ENCODE data around the gene FAHD2A. TPM values are rescaled to one million over a fixed set of nuclear protein-coding genes. Genes with fewer than 3 reads are reported as not detected.
"Not testable (repeated sequence)": the region's sequence is repeated elsewhere in the genome, so short reads cannot be mapped to it uniquely, and the experiment has no call there.

Gene FAHD2A
- total and polyA plus RNA-seq, 2 donors = 17.8 to 20.3 TPM

GRCh38 chr2:95415561-95415960, 13.1 kb downstream of the FAHD2A start:
- DNase-seq (ENCODE audit: extremely low spot score); H3K36me3 ChIP-seq (ENCODE audit: insufficient read depth); H3K4me3 ChIP-seq (ENCODE audit: low read depth, low read length); H3K4me1 ChIP-seq (ENCODE audit: insufficient read depth); H3K27ac ChIP-seq (ENCODE audit: low read depth): not testable (repeated sequence)
- 77% methylated on average over 16 of the region's 16 CpGs for WGBS

GRCh38 chr2:95427196-95427867, 24.8 kb downstream of the FAHD2A start:
- not testable (repeated sequence) for H3K27ac ChIP-seq (ENCODE audit: low read depth); H3K4me1 ChIP-seq (ENCODE audit: insufficient read depth); DNase-seq (ENCODE audit: extremely low spot score); H3K36me3 ChIP-seq (ENCODE audit: insufficient read depth); H3K4me3 ChIP-seq (ENCODE audit: low read depth, low read length)
- 13% methylated on average over 13 of the region's 30 CpGs for WGBS

- H3K4me1 ChIP-seq (ENCODE audit: insufficient read depth); H3K4me3 ChIP-seq (ENCODE audit: low read depth, low read length); H3K27ac ChIP-seq (ENCODE audit: low read depth); H3K36me3 ChIP-seq (ENCODE audit: insufficient read depth); DNase-seq (ENCODE audit: extremely low spot score): not testable (repeated sequence)
- WGBS = no CpG with 5 or more reads among the region's 8 CpGs
Measured at GRCh38 chr2:95429748-95430467, 27.4 kb downstream of the FAHD2A start.

- not testable (repeated sequence) for H3K27ac ChIP-seq (ENCODE audit: low read depth); DNase-seq (ENCODE audit: extremely low spot score); H3K4me3 ChIP-seq (ENCODE audit: low read depth, low read length); H3K4me1 ChIP-seq (ENCODE audit: insufficient read depth); H3K36me3 ChIP-seq (ENCODE audit: insufficient read depth)
- WGBS = 79% methylated on average over 1 of the region's 4 CpGs
Measured at GRCh38 chr2:95433373-95433772, 30.9 kb downstream of the FAHD2A start.

- WGBS = 94% methylated on average over 2 of the region's 2 CpGs
- H3K4me1 ChIP-seq (ENCODE audit: insufficient read depth); H3K27ac ChIP-seq (ENCODE audit: low read depth); H3K4me3 ChIP-seq (ENCODE audit: low read depth, low read length); DNase-seq (ENCODE audit: extremely low spot score); H3K36me3 ChIP-seq (ENCODE audit: insufficient read depth): not testable (repeated sequence)
Measured at GRCh38 chr2:95433973-95434372, 31.5 kb downstream of the FAHD2A start.

- not testable (repeated sequence) for H3K36me3 ChIP-seq (ENCODE audit: insufficient read depth); H3K27ac ChIP-seq (ENCODE audit: low read depth)
- WGBS = 44% methylated on average over 2 of the region's 3 CpGs
Measured at GRCh38 chr2:95434507-95435076, 32.1 kb downstream of the FAHD2A start.

GRCh38 chr2:95435162-95435871, 32.8 kb downstream of the FAHD2A start:
- not testable (repeated sequence) for DNase-seq (ENCODE audit: extremely low spot score); H3K4me3 ChIP-seq (ENCODE audit: low read depth, low read length); H3K27ac ChIP-seq (ENCODE audit: low read depth); H3K4me1 ChIP-seq (ENCODE audit: insufficient read depth); H3K36me3 ChIP-seq (ENCODE audit: insufficient read depth)
- WGBS = no CpG with 5 or more reads among the region's 30 CpGs

More at GRCh38 chr2:95434507-95435076, 32.1 kb downstream of the FAHD2A start:
- H3K4me3 ChIP-seq (ENCODE audit: low read depth, low read length); DNase-seq (ENCODE audit: extremely low spot score); H3K4me1 ChIP-seq (ENCODE audit: insufficient read depth): not testable (repeated sequence)

- H3K4me3 ChIP-seq (ENCODE audit: low read depth, low read length); H3K36me3 ChIP-seq (ENCODE audit: insufficient read depth); DNase-seq (ENCODE audit: extremely low spot score); H3K27ac ChIP-seq (ENCODE audit: low read depth); H3K4me1 ChIP-seq (ENCODE audit: insufficient read depth): not testable (repeated sequence)
- 46% methylated on average over 3 of the region's 5 CpGs for WGBS
Measured at GRCh38 chr2:95435872-95436209, 33.3 kb downstream of the FAHD2A start.

GRCh38 chr2:95442474-95443099, 40.1 kb downstream of the FAHD2A start:
- not testable (repeated sequence) for H3K27ac ChIP-seq (ENCODE audit: low read depth); DNase-seq (ENCODE audit: extremely low spot score); H3K4me3 ChIP-seq (ENCODE audit: low read depth, low read length); H3K36me3 ChIP-seq (ENCODE audit: insufficient read depth); H3K4me1 ChIP-seq (ENCODE audit: insufficient read depth)
- no CpG with 5 or more reads among the region's 2 CpGs for WGBS

- no CpG with 5 or more reads among the region's 2 CpGs for WGBS
Measured at GRCh38 chr2:95445317-95445716, 42.8 kb downstream of the FAHD2A start.

GRCh38 chr2:95463292-95463691, 60.8 kb downstream of the FAHD2A start:
- DNase-seq (ENCODE audit: extremely low spot score); H3K27ac ChIP-seq (ENCODE audit: low read depth); H3K36me3 ChIP-seq (ENCODE audit: insufficient read depth); H3K4me3 ChIP-seq (ENCODE audit: low read depth, low read length); H3K4me1 ChIP-seq (ENCODE audit: insufficient read depth): not testable (repeated sequence)
- WGBS = no CpG with 5 or more reads among the region's 3 CpGs

More at GRCh38 chr2:95445317-95445716, 42.8 kb downstream of the FAHD2A start:
- H3K27ac ChIP-seq (ENCODE audit: low read depth); H3K36me3 ChIP-seq (ENCODE audit: insufficient read depth); H3K4me3 ChIP-seq (ENCODE audit: low read depth, low read length); DNase-seq (ENCODE audit: extremely low spot score); H3K4me1 ChIP-seq (ENCODE audit: insufficient read depth): not testable (repeated sequence)

Data from urinary bladder (tissue), 4 donors.